NT2/D1 (cell line): ENCODE results near the gene RAB3IL1.
"Not testable (repeated sequence)": the region's sequence is repeated elsewhere in the genome, so short reads cannot be mapped to it uniquely, and the experiment has no call there.

Source experiments
- SUZ12 ChIP-seq: IDR thresholded peaks from 2 replicates; pipeline ENCODE4 v1.6.1; 2011; ENCODE audit not compliant: insufficient read length, insufficient read depth; ENCODE audit errors: extremely low read depth
- ZNF274 ChIP-seq: IDR thresholded peaks from 2 replicates; pipeline ENCODE4 v1.6.1; 2011; ENCODE audit warnings: mild to moderate bottlenecking, low read depth, low read length

DNA sequence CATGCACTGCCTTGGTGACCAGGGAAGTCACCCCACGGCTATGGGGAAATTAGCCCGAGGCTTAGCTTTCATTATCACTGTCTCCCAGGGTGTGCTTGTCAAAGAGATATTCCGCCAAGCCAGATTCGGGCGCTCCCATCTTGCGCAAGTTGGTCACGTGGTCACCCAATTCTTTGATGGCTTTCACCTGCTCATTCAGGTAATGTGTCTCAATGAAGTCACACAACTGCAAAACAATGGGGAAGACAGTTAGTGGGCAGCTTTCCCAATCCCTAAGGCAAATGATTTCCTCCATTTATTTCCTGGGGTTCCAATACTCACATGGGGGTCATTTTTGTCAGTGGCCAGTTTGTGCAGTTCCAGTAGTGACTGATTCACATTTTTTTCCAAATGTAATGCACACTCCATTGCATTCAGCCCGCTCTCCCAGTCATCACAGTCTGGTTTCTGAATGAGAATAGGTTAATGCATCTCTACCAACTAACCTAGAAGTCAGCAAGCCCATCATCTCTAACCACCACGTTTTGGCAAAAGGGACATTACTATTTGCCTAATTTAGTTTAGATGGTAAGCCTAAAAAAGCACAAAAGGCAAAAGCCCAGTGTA is 47.4 kb upstream of the RAB3IL1 start:
- TF ChIP-seq SUZ12, ZNF274: not testable (repeated sequence)
